ENCODE data around the gene C8G. TPM values are rescaled to one million over a fixed set of nuclear protein-coding genes. Genes with fewer than 3 reads are reported as not detected.

Gene C8G
- total RNA-seq, 1 experiment from 2014 or later, result 2.1 TPM

DNA sequence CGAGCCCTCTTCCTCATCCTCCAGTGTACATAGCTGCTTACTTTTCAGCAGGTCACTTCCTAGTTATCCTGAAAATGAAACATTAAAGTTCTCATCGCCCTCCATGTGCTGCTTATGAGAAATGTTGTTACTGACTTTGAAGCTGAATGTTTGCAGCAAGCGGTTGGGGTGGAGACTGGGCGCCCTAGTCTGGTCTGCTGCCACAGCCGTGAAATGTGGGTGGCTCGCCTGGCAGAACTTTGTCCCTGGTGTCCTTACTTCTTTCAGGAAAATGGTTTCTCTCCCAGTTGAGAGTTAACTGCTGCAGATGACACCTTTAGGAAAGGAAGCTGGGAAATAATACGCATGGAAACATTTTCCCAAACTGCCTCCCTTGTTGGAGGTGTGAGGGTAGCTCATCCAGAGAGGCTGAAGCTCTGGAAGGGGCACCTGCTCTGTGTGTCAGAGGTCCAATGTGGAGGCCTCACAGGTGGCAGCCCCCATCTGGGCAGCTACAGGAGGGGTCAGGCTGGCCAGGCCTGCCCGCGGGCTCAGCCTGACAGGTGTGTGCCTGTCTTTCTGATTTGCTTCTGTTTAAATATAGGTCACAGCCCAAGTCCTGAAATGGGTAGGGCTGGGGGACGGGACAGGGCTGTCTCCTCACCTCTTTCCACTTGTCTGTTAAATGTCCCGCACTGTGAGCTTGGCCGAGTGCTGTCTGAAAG is 34.7 kb upstream of the C8G start:
- BruUV-seq (replicated peaks), result no TSS peak
- intact Hi-C loops (cut with micrococcal nuclease), result no loop called here
- ATAC-seq (no peak; the same call in 1 of the 2 replicates), DNase-seq (ENCODE audit: low read depth, low spot score) (no peak)
- no peaks in the 10 kb centered on the region for H3K27me3 ChIP-seq (ENCODE audit: insufficient read depth, low read length)
- no peaks in the 10 kb centered on the region for H3K4me1 ChIP-seq (ENCODE audit: control insufficient read depth in 1 of 2, insufficient read depth in 2 of 2, low read length in 2 of 2)
- no peaks in the 10 kb centered on the region for H4K20me1 ChIP-seq (ENCODE audit: insufficient read depth)
- no peak overlapping the region for H3K27ac ChIP-seq (ENCODE audit: low read depth, low read length)
- H3K4me3 ChIP-seq (replicated peaks in 1 of 2; ENCODE audit: low read depth in 1 of 2, low read length in 2 of 2), result no peak overlapping the region
- H3K9me2 ChIP-seq (ENCODE audit: insufficient read depth), result no peaks in the 10 kb centered on the region
- ChIA-PET POLR2A (no interaction called here), RAD21 (ENCODE audit: low non-redundant PET in 1 of 2, low total read pairs in 2 of 2, uncharacterized antibody in 2 of 2, unreplicated experiment in 2 of 2) (no interaction called here), CTCF (no interaction called here)
- no peak overlapping the region for H3K9ac ChIP-seq (ENCODE audit: low read length)
- peaks cover 4% of the 10 kb centered on the region; the same call in 1 of the 2 replicates for H3K79me2 ChIP-seq (ENCODE audit: insufficient read depth, low read length)
- H3K4me2 ChIP-seq (ENCODE audit: low read length), result no peak overlapping the region
- TF ChIP-seq SP1 (IDR thresholded peaks at IDR 0.05; ENCODE audit: low read depth) (no peak), JUND (IDR thresholded peaks at IDR 0.05) (no peak), SIN3A (IDR thresholded peaks at IDR 0.05; ENCODE audit: low read depth) (no peak), ZNF274 (IDR thresholded peaks at IDR 0.05; ENCODE audit: low read depth, low read length) (no peak), CBX3 (IDR thresholded peaks at IDR 0.05; ENCODE audit: low read depth) (no peak), CEBPB (IDR thresholded peaks at IDR 0.05; ENCODE audit: low read depth) (no peak), POLR2AphosphoS5 (IDR thresholded peaks at IDR 0.05; ENCODE audit: low read depth, low read length) (no peak), EZH2 (IDR thresholded peaks at IDR 0.05) (no peak)
- TF ChIP-seq, protein P1, sequence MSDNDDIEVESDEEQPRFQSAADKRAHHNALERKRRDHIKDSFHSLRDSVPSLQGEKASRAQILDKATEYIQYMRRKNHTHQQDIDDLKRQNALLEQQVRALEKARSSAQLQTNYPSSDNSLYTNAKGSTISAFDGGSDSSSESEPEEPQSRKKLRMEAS (IDR thresholded peaks at IDR 0.05), result no peak
- H3K36me3 ChIP-seq (ENCODE audit: control insufficient read depth in 1 of 2, insufficient read depth in 2 of 2, low read length in 2 of 2), result peaks cover 9 to 14% of the 10 kb centered on the region in 2 experiments; a peak in 3 of 4 replicates
- H3K9me3 ChIP-seq (ENCODE audit: control insufficient read depth in 1 of 2, insufficient read depth in 1 of 2, low read depth in 1 of 2, low read length in 2 of 2), result no peaks in the 10 kb centered on the region
- H2AFZ ChIP-seq (ENCODE audit: low read depth, low read length, poor library complexity, severe bottlenecking), result no peak overlapping the region

DNA sequence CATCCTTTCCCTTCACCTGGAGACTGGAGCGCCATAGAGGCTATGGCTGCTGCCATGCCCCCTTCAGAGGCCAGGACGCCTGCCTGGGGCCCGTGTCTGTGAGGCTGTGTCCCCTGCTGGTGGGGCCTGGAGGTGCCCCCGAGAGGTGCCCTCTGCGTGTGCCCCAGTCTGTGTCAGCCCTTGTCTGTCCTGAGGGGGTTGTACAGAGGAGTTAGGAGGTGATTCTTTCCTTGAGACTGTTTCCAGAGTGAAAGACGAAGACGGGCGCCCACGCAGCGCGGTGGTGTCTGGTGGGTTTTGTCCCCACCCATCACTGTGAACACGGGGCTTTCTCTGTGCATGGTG is 34.2 kb upstream of the C8G start:
- H3K9ac ChIP-seq (ENCODE audit: low read length), result no peak overlapping the region
- intact Hi-C loops (cut with micrococcal nuclease), result no loop called here
- peaks cover 9 to 16% of the 10 kb centered on the region in 2 experiments; a peak in 3 of 4 replicates for H3K36me3 ChIP-seq (ENCODE audit: control insufficient read depth in 1 of 2, insufficient read depth in 2 of 2, low read length in 2 of 2)
- H3K4me3 ChIP-seq (replicated peaks in 1 of 2; ENCODE audit: low read depth in 1 of 2, low read length in 2 of 2), result no peak overlapping the region
- ChIA-PET CTCF (no interaction called here), RAD21 (ENCODE audit: low non-redundant PET in 1 of 2, low total read pairs in 2 of 2, uncharacterized antibody in 2 of 2, unreplicated experiment in 2 of 2) (no interaction called here), POLR2A (no interaction called here)
- H4K20me1 ChIP-seq (ENCODE audit: insufficient read depth), result no peaks in the 10 kb centered on the region
- H2AFZ ChIP-seq (ENCODE audit: low read depth, low read length, poor library complexity, severe bottlenecking), result no peak overlapping the region
- DNase-seq (ENCODE audit: low read depth, low spot score), result no peak
- H3K9me2 ChIP-seq (ENCODE audit: insufficient read depth), result no peaks in the 10 kb centered on the region
- no peaks in the 10 kb centered on the region for H3K27me3 ChIP-seq (ENCODE audit: insufficient read depth, low read length)
- H3K4me2 ChIP-seq (ENCODE audit: low read length), result no peak overlapping the region
- H3K27ac ChIP-seq (ENCODE audit: low read depth, low read length), result no peak overlapping the region
- H3K79me2 ChIP-seq (ENCODE audit: insufficient read depth, low read length), result peaks cover 5% of the 10 kb centered on the region; the same call in 1 of the 2 replicates
- H3K9me3 ChIP-seq (ENCODE audit: control insufficient read depth in 1 of 2, insufficient read depth in 1 of 2, low read depth in 1 of 2, low read length in 2 of 2), result no peaks in the 10 kb centered on the region
- H3K4me1 ChIP-seq (ENCODE audit: control insufficient read depth in 1 of 2, insufficient read depth in 2 of 2, low read length in 2 of 2), result no peaks in the 10 kb centered on the region
- peak; percentile 74 for ATAC-seq
- BruUV-seq (replicated peaks), result no TSS peak
- no peak for TF ChIP-seq SRF (IDR thresholded peaks at IDR 0.05; ENCODE audit: low read depth)
- TF ChIP-seq ZFX (IDR thresholded peaks at IDR 0.05), result no peak
- no peak for TF ChIP-seq EZH2 (IDR thresholded peaks at IDR 0.05)
- no peak for TF ChIP-seq POLR2A (IDR thresholded peaks at IDR 0.05; ENCODE audit: borderline replicate concordance, extremely low read depth, insufficient read depth, insufficient read length)
- TF ChIP-seq, protein P1 (IDR thresholded peaks at IDR 0.05), result no peak
- TF ChIP-seq CEBPB (IDR thresholded peaks at IDR 0.05; ENCODE audit: low read depth), result no peak
- TF ChIP-seq EZH2phosphoT487 (IDR thresholded peaks at IDR 0.05; ENCODE audit: borderline replicate concordance), result no peak
- no peak for TF ChIP-seq TCF7L2 (IDR thresholded peaks at IDR 0.05; ENCODE audit: borderline replicate concordance, extremely low read depth, insufficient read depth, insufficient read length)
- TF ChIP-seq, protein P2, sequence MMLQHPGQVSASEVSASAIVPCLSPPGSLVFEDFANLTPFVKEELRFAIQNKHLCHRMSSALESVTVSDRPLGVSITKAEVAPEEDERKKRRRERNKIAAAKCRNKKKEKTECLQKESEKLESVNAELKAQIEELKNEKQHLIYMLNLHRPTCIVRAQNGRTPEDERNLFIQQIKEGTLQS (IDR thresholded peaks at IDR 0.05), result no peak
- TF ChIP-seq ELF1 (IDR thresholded peaks at IDR 0.05; ENCODE audit: borderline replicate concordance, low read depth), result no peak
- TF ChIP-seq SIN3A (IDR thresholded peaks at IDR 0.05; ENCODE audit: low read depth), result no peak
- TF ChIP-seq, protein P3, sequence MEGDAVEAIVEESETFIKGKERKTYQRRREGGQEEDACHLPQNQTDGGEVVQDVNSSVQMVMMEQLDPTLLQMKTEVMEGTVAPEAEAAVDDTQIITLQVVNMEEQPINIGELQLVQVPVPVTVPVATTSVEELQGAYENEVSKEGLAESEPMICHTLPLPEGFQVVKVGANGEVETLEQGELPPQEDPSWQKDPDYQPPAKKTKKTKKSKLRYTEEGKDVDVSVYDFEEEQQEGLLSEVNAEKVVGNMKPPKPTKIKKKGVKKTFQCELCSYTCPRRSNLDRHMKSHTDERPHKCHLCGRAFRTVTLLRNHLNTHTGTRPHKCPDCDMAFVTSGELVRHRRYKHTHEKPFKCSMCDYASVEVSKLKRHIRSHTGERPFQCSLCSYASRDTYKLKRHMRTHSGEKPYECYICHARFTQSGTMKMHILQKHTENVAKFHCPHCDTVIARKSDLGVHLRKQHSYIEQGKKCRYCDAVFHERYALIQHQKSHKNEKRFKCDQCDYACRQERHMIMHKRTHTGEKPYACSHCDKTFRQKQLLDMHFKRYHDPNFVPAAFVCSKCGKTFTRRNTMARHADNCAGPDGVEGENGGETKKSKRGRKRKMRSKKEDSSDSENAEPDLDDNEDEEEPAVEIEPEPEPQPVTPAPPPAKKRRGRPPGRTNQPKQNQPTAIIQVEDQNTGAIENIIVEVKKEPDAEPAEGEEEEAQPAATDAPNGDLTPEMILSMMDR (IDR thresholded peaks at IDR 0.05 in 2 of 3, conservative IDR thresholded peaks at IDR 0.05 in 1 of 3; ENCODE audit: borderline replicate concordance in 1 of 3, insufficient read depth in 1 of 3, low read depth in 2 of 3, low read length in 2 of 3), result no peak; a peak in 1 of 6 replicates
- TF ChIP-seq YY1 (IDR thresholded peaks at IDR 0.05; ENCODE audit: extremely low read depth, insufficient replicate concordance, low read depth, low read length), result no peak
